HG02763 (cell line): ENCODE results near the gene RP2.

Experiments used
- ATAC-seq: cut with Tn5 transposase; IDR thresholded peaks from one replicate; pipeline ENCODE4 v1.9.1; 2021; ENCODE audit warnings: mild to moderate bottlenecking, moderate library complexity; ENCODE audit not compliant: unreplicated experiment

The RP2 gene

DNA sequence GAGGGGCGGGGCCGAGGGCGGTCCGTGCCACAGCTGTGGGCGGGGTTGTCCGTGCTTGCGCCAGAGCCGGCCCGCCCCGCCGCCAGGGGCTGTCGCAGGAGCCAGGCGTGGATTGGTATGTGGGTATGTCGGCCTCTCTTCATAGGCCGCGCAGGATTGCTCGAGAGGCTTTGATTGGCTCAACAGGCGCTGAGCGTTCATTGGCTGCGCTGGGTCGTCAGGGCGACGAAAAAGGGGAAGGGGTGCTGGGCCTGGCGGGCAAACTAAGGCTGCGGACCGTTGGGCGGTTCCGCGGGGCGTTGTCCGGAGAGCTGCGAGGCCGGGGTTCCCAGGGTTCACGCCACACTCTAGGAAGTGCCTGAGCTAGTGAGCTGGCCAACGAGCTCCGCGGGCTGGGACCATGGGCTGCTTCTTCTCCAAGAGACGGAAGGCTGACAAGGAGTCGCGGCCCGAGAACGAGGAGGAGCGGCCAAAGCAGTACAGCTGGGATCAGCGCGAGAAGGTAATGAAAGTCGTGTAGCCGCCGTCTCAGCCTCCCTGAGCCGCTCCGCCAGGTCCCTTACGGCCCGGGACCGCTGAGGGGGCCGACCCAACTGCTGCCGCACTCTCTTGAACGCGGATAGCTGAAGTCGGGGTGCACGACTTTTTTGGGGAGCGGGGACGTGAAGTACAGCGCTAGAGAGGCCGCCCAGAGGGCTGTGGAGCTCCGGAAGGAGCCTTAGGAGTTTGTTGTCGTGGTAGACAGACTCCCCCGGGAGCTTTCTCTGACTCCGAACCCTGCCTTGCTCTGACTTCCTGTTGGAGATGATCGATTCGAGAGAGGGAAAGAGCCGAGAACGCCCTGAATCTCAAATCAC is at the start of gene RP2:
TSS of gene RP2 (plus strand) at position 343 of the 857 bp plus-strand sequence. CDS start at position 401, 58 bp downstream.
- ATAC-seq: peak; percentile 86

- ATAC-seq: no peak
These were observed 47.9 kb upstream of the RP2 start for GRCh38 chrX:46788902-46789301.

DNA sequence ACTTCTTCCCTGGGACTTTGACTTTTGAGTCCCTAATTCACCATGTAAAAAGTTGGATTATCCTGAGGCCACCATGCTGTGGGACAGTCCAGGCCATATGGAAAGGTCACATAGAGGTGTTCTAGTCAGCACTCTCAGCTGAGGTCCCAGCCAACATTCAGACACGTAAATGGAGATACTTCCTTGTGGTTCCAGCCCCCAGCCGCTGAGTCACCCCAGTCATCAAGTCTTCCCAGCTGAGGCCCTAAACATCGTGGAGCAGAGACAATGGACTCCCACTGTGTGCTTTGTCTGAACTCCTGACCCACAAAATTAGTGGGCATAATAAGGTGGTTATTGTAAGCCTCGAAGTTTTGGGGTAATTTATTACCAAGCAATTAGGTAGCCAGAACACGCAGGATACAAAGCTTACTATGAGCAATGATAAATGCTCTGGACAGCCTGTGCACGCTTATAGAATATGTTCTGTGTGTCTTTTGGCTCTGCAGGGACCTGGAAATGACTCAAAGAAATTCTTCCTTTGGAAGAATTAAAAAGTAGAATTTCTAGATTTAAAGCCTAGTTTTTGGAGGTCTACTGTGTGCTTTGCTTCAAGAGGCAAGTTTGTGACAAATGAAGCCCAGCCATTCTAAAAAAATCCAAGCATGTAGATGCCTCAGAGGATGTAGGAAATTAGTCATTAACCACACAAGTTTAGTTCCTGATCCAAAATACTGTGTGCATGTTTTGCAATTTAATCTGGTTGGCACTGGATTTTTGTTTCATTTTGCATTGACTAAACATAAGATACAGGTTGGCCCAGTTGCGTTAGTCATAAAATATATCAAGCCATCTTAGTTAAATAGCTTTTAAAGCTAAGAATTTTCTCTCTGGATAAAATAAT is 44.7 kb upstream of the RP2 start:
- no peak for ATAC-seq

DNA sequence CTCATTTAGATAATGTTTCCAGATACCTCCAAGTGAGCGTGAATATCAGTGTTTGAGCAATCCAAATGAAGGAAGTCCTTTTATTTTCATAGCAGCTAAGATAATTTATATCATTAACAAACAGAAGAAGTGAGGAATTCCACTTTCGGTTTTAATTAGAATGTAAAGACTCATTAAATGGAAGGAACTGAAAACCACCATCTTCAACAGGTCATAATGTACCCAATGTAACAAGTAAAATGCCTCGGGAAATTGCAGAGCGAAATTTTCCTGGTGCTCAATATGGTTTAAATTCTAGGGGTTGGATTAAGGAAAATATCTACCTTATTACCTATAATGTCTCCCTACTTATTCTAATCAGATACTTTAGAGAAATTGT is 44.0 kb upstream of the RP2 start:
- no peak for ATAC-seq

GRCh38 chrX:46793386-46794143 is 43.3 kb upstream of the RP2 start:
- ATAC-seq: no peak

DNA sequence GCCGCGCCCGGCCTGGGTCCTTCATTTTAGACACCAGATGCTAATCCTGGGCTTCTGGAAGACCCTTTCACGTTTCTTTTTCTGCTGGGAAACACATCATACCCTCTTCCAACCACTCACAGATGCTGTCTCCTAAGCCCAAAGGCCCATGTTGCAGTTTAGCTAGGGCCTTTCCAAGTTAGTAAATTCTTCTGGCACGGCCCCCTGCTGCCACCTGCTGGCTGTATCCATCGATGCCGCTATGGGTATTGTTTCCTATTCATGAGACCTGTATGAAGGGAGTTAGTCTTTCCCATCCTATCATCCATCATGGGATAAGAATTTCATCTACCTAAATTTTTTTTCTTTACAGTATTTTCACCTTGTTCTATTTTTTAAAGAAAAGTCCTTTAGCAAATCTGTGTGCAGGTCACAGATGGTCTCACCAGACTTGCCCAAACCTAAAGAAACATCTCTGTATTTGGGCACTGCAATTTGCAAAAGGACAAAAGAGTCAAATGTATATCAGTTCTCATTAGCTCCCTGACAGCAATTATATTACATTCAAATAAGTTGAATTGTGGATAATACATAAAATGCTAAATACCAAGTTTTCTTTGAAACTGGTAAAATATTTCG is 40.2 kb upstream of the RP2 start:
- no peak for ATAC-seq

DNA sequence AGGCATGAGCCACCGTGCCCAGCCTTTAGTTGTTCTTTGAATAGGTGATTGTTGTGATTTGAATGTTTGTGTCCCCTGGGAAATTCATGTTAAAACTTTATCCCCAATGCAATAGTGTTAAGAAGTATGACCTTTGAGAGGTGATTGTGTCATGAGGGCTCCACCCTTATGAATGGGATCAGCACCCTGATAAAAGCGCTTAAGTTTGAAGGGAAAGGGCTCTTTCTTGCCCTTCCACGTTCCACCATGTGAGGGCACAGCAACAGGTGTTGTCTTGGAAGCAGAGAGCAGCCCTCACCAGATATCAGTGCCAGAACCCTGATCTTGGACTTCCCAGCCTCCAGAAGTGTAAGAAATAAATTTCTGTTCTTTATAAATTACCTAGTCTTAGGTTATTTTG is 33.7 kb upstream of the RP2 start:
- no peak for ATAC-seq

GRCh38 chrX:46805270-46805669 is 31.6 kb upstream of the RP2 start:
- ATAC-seq: no peak

GRCh38 chrX:46811121-46811520 is 25.7 kb upstream of the RP2 start:
- ATAC-seq: no peak

DNA sequence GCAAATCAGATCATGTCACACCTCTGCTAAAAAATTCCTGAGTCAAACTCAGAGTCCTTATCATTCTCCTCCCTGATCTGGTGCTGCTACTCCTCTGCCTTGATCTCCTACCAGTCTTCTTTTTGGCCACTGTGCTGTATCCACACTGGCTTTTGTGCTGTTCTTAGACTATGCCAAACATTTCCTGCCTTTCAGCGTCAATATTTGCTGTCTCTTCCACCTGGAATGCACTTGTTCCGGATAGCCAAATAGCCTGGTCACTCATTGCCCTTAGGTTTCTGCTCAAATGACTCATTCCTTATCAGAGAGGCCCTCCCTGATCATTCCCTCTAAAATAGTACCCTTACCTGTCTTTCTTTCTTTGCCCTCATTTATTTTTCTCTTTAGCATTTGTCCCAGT is 24.4 kb upstream of the RP2 start:
- no peak for ATAC-seq

DNA sequence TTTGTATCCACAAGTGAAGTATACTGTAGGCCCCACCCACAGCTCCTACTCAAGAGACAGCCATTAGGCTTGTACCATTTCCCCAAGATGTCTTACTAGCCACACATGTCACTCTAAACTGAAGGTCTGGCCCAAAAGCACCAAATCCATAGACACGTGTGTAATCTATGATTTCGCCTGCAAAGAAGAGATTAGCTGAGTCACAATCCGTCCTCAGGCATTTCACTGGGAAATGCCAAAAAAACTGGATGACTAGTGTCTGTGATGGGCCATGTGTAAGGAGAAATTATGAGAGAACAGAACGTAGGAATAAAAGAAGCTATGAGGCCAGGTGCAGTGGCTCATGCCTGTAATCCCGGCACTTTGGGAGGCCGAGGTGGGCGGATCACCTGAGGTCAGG is 21.9 kb upstream of the RP2 start:
- no peak for ATAC-seq

GRCh38 chrX:46819136-46819535 is 17.7 kb upstream of the RP2 start:
- ATAC-seq: no peak

GRCh38 chrX:46820391-46821100 is 16.3 kb upstream of the RP2 start:
- ATAC-seq: no peak

DNA sequence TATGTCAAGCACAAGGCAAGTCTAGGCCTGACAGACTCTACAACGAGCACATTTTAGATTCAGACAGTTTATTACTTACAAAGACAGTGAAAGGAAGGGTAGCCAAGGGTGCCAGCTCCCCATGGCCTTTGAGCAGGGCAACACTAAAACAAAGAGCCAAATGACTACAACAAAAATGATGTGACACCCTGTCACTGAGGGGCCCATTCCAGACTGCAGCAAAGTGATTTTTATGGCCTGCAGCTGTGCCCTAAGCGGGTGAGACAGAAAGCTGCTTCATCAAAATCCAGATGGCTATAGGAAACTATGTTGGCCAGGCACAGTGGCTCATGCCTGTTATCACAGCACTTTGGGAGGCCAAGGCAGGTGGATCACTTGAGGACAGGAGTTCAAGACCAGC is 13.4 kb upstream of the RP2 start:
- no peak for ATAC-seq

- no peak for ATAC-seq
These were observed 5.0 kb upstream of the RP2 start for GRCh38 chrX:46831765-46832327.

DNA sequence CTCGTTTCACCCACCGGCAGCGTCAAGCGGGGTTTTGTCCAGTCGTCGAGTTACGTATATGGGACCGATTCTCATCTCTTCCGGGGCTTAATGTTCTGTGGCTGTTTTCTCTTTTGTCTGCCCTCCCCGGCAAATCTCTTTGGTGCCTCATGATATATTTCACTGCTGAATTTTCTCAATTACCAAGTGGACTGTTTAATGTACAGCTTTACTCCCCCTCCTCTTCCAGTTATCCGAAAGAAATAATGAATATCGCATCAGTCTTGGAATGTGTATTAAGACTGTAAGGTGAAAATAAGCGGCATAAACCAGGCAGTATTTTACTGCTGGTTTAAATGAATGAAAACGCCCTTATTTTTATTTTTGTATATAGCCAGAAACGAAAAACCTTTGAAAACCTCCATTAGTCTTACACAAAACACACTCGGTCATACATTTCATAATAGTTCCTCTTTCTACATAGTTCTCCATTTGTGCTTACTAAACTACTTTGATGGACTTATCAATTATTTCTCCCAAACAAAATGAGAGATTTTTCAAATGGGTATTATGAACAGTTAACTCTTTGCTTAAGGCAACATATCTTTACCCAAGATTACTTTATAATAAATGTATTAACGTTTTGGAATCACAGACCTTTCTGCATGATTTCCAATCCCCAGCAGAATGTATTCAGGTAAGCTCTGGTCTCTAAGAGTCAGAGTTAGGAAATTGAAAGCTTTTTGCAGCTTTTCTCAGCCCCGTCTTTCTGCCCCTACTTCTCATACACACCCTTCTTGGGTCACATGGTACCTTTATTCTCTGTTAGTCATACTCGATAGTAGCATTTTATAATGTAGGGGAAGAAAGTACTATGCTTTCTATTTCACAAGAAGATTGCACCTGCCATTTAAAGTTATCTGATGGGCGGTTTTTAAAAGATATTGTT is 979 bp downstream of the RP2 start:
- ATAC-seq: peak; percentile 27

DNA sequence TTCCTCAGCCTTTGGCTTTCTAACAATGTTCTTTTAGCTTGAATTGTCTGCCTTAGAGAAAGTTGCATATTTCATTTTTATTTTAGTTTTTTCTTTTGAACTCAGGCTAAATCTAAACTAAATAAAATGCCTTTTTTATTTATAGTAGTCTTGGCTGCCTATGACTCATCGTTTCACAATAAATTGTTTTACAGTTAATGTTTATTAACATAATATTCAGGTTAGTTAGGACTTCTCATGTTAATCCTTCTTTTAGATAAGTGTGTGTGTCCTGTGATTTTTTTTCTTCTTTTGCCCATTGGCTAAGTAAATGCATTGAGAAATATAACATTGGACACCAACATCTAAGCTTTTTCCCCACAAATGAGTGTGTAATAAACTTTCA is 1.6 kb downstream of the RP2 start:
- no peak for ATAC-seq

- ATAC-seq: no peak
These were observed 2.2 kb downstream of the RP2 start for GRCh38 chrX:46838974-46839480.

DNA sequence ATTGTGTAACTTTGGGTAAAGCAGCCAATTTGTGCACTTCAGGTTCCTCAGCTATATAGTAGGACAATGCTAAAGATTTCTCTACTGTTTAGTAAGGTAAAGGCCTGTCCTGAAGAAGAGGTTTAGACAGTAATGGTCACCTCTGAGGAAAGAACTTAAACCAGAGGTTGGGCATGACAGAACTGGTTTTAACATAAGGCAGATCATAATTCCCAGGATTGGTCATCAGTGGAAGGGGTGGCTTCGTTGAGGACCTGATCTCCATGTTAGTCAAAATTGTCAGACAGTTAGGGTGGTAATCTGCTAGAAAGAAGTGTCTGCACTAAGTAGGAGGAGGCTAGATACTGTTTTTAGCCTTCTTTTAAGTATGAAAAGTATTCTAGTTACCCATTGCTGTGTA is 4.1 kb downstream of the RP2 start:
- ATAC-seq: no peak
